Endometrium (tissue), 2 donors: ENCODE data around the gene GRAMD2B.
"Not testable (repeated sequence)": the region's sequence is repeated elsewhere in the genome, so short reads cannot be mapped to it uniquely, and the experiment has no call there.

Source experiments
- FAIRE-seq: peaks from 2 replicates; lab custom pipeline; 2012; peaks lifted over from hg19 to GRCh38; lab: Jason Lieb, UNC
- donor health status: control.
- donor health status: control.

GRAMD2B gene

GRCh38 chr5:126513703-126514102 lies 90.5 kb downstream of the GRAMD2B start:
- peak; percentile 64 for FAIRE-seq

GRCh38 chr5:126514131-126514557 lies 90.9 kb downstream of the GRAMD2B start:
- FAIRE-seq = no peak

GRCh38 chr5:126514558-126515141 lies 91.4 kb downstream of the GRAMD2B start:
- no peak for FAIRE-seq

- FAIRE-seq = no peak
Observed at GRCh38 chr5:126515337-126515736, 92.1 kb downstream of the GRAMD2B start.

GRCh38 chr5:126516133-126516532 lies 92.9 kb downstream of the GRAMD2B start:
- FAIRE-seq = no peak

- FAIRE-seq = no peak
Observed at GRCh38 chr5:126516852-126517251, 93.6 kb downstream of the GRAMD2B start.

- not testable (repeated sequence) for FAIRE-seq
Observed at GRCh38 chr5:126519223-126519622, 96.0 kb downstream of the GRAMD2B start.

GRCh38 chr5:126519637-126520592 lies 96.7 kb downstream of the GRAMD2B start:
- FAIRE-seq = peak; percentile 90

GRCh38 chr5:126520593-126520953 lies 97.4 kb downstream of the GRAMD2B start:
- no peak for FAIRE-seq

- no peak for FAIRE-seq
Observed at GRCh38 chr5:126521130-126521529, 97.9 kb downstream of the GRAMD2B start.

- no peak for FAIRE-seq
Observed at GRCh38 chr5:126523818-126524510, 100.8 kb downstream of the GRAMD2B start.

- no peak for FAIRE-seq
Observed at GRCh38 chr5:126525630-126526245, 102.5 kb downstream of the GRAMD2B start.

- no peak for FAIRE-seq
Observed at GRCh38 chr5:126526493-126526892, 103.3 kb downstream of the GRAMD2B start.

- FAIRE-seq = no peak
Observed at GRCh38 chr5:126527158-126527557, 103.9 kb downstream of the GRAMD2B start.

GRCh38 chr5:126527892-126528291 lies 104.7 kb downstream of the GRAMD2B start:
- no peak for FAIRE-seq

GRCh38 chr5:126531543-126532120 lies 108.4 kb downstream of the GRAMD2B start:
- no peak for FAIRE-seq

- FAIRE-seq = no peak
Observed at GRCh38 chr5:126534553-126534952, 111.3 kb downstream of the GRAMD2B start.

- no peak for FAIRE-seq
Observed at GRCh38 chr5:126535856-126536545, 112.8 kb downstream of the GRAMD2B start.

GRCh38 chr5:126536874-126537273 lies 113.7 kb downstream of the GRAMD2B start:
- FAIRE-seq = no peak

GRCh38 chr5:126538579-126538978 lies 115.4 kb downstream of the GRAMD2B start:
- FAIRE-seq = no peak

GRCh38 chr5:126540631-126541030 lies 117.4 kb downstream of the GRAMD2B start:
- FAIRE-seq = no peak
